ENCODE measurements around the gene SRI.
"Not testable (repeated sequence)": the region's sequence is repeated elsewhere in the genome, so short reads cannot be mapped to it uniquely, and the experiment has no call there.

Gene SRI

GRCh38 chr7:88176190-88176589, 43.6 kb downstream of the SRI start:
- no peak for DNase-seq

- DNase-seq: no peak
Observed at GRCh38 chr7:88172842-88173241, 47.0 kb downstream of the SRI start.

- DNase-seq: peak in 1 of 2 experiments; percentile 27
Observed at GRCh38 chr7:88169717-88170320, 50.0 kb downstream of the SRI start.

- DNase-seq: no peak
Observed at GRCh38 chr7:88167721-88168120, 52.1 kb downstream of the SRI start.

GRCh38 chr7:88167223-88167622, 52.6 kb downstream of the SRI start:
- no peak for DNase-seq

GRCh38 chr7:88165697-88166096, 54.1 kb downstream of the SRI start:
- no peak for DNase-seq

GRCh38 chr7:88159741-88160140, 60.1 kb downstream of the SRI start:
- not testable (repeated sequence) for DNase-seq

- no peak for DNase-seq
Observed at GRCh38 chr7:88156356-88156755, 63.5 kb downstream of the SRI start.

- DNase-seq: no peak
Observed at GRCh38 chr7:88155756-88156155, 64.1 kb downstream of the SRI start.

Data from NCI-H524 (cell line).